GM23338 (cell line): ENCODE data around the gene NHS. TPM values are rescaled to one million over a fixed set of nuclear protein-coding genes. Genes with fewer than 3 reads are reported as not detected.

Experiments
- ATAC-seq: fragments of 200-7000 bp; cut with Tn5 transposase; 3 replicates; pipeline ENCODE4 v1.9.1; 2020
- DNase-seq: peaks from one replicate; pipeline ENCODE4 v3.0.0-alpha.2; 2015; ENCODE audit warnings: low spot score
- H2AFZ ChIP-seq: fragments of 200-600 bp; sonication (generic); 2 replicates; pipeline ENCODE4 v1.8.0; 2016; ENCODE audit warnings: antibody characterized with exemption, mild to moderate bottlenecking, moderate library complexity
- H3F3A ChIP-seq: fragments of 200-600 bp; sonication (generic); replicated peaks from 2 replicates; pipeline ENCODE4 v1.8.0; 2017; ENCODE audit warnings: antibody characterized with exemption, mixed run types, low read depth
- H3K27ac ChIP-seq: fragments of 200-600 bp; sonication (generic); 2 replicates; pipeline ENCODE4 v1.6.1; 2016; ENCODE audit warnings: low read depth
- H3K27me3 ChIP-seq: fragments of 200-600 bp; sonication (generic); 2 replicates; pipeline ENCODE4 v1.8.0; 2016; ENCODE audit warnings: mild to moderate bottlenecking, mixed run types, moderate library complexity; ENCODE audit not compliant: insufficient read depth
- H3K36me3 ChIP-seq: fragments of 200-600 bp; sonication (generic); 2 replicates; pipeline ENCODE4 v1.8.0; 2016; ENCODE audit warnings: mild to moderate bottlenecking; ENCODE audit not compliant: insufficient read depth
- H3K4me1 ChIP-seq: fragments of 200-600 bp; sonication (generic); 2 replicates; pipeline ENCODE4 v1.8.0; 2016; ENCODE audit warnings: mild to moderate bottlenecking, moderate library complexity; ENCODE audit not compliant: insufficient read depth
- H3K4me2 ChIP-seq: fragments of 200-600 bp; sonication (generic); 2 replicates; pipeline ENCODE4 v1.7.1; 2017; ENCODE audit warnings: mixed run types
- H3K4me3 ChIP-seq: fragments of 200-600 bp; sonication (generic); 2 replicates; pipeline ENCODE4 v1.6.1; 2016; ENCODE audit warnings: mixed run types
- H3K79me2 ChIP-seq: fragments of 200-600 bp; sonication (generic); replicated peaks from 2 replicates; pipeline ENCODE4 v1.8.0; 2017; ENCODE audit warnings: mild to moderate bottlenecking; ENCODE audit not compliant: insufficient read depth
- H3K9me2 ChIP-seq: fragments of 200-600 bp; sonication (generic); 2 replicates; pipeline ENCODE4 v1.8.0; 2017; ENCODE audit not compliant: insufficient read depth
- H4K20me1 ChIP-seq: fragments of 200-600 bp; sonication (generic); replicated peaks from 2 replicates; pipeline ENCODE4 v1.8.0; 2017; ENCODE audit warnings: mild to moderate bottlenecking; ENCODE audit not compliant: insufficient read depth
- H3K27ac Mint-ChIP-seq: 2 replicates; pipeline ENCODE4 v1.8.0; 2020; ENCODE audit warnings: inconsistent platforms, mild to moderate bottlenecking, moderate library complexity, mixed read lengths
- H3K27me3 Mint-ChIP-seq: 3 replicates; pipeline ENCODE4 v1.8.0; 2022; ENCODE audit warnings: low read depth, mild to moderate bottlenecking, moderate library complexity, mixed read lengths, inconsistent platforms; ENCODE audit not compliant: insufficient read depth, poor library complexity
- H3K36me3 Mint-ChIP-seq: 3 replicates; pipeline ENCODE4 v1.8.0; 2021; ENCODE audit warnings: low read depth, mild to moderate bottlenecking, inconsistent platforms, moderate library complexity, mixed read lengths
- H3K4me1 Mint-ChIP-seq: 3 replicates; pipeline ENCODE4 v1.8.0; 2020; ENCODE audit warnings: mild to moderate bottlenecking, inconsistent platforms, mixed read lengths
- H3K4me3 Mint-ChIP-seq: 3 replicates; pipeline ENCODE4 v1.8.0; 2021; ENCODE audit warnings: moderate library complexity, mild to moderate bottlenecking, inconsistent platforms, mixed read lengths
- H3K9me3 Mint-ChIP-seq: 3 replicates; pipeline ENCODE4 v1.8.0; 2020; ENCODE audit warnings: moderate library complexity, mild to moderate bottlenecking, inconsistent platforms, mixed read lengths
- CREB1 ChIP-seq: fragments of 250-450 bp; sonication (Bioruptor Pico); IDR thresholded peaks from 2 replicates; pipeline ENCODE4 v1.5.0; 2020; ENCODE audit warnings: low read depth, mild to moderate bottlenecking, moderate library complexity
- CTCF ChIP-seq, 2 experiments: fragments of 200-600 bp in 1 of 2; sonication (generic) in 1 of 2; conservative IDR thresholded peaks; 2 replicates each; pipeline versions ENCODE4 v1.5.1 to v1.6.1; 2016 to 2017; ENCODE audit warnings: antibody characterized with exemption in 2 of 2, low read depth in 2 of 2, mild to moderate bottlenecking in 2 of 2, moderate library complexity in 1 of 2
- ETS1 ChIP-seq: IDR thresholded peaks from 2 replicates; pipeline ENCODE4 v1.6.1; 2016; ENCODE audit warnings: antibody characterized with exemption
- EZH2 ChIP-seq: fragments of 200-600 bp; sonication (generic); IDR thresholded peaks from one replicate; pipeline ENCODE4 v1.8.0; 2017; ENCODE audit warnings: antibody characterized with exemption, mild to moderate bottlenecking, low read depth; ENCODE audit not compliant: unreplicated experiment
- EZH2phosphoT487 ChIP-seq: fragments of 200-600 bp; sonication (generic); IDR thresholded peaks from one replicate; pipeline ENCODE4 v1.8.1; 2018; ENCODE audit warnings: antibody characterized with exemption; ENCODE audit not compliant: unreplicated experiment
- JUNB ChIP-seq: IDR thresholded peaks from one replicate; pipeline ENCODE4 v1.6.1; 2016; ENCODE audit warnings: antibody characterized with exemption; ENCODE audit not compliant: unreplicated experiment
- NANOG ChIP-seq: IDR thresholded peaks from 2 replicates; pipeline ENCODE4 v1.6.1; 2016; ENCODE audit warnings: antibody characterized with exemption, borderline replicate concordance
- POLR2AphosphoS5 ChIP-seq: IDR thresholded peaks from 2 replicates; pipeline ENCODE4 v1.6.1; 2016; ENCODE audit warnings: antibody characterized with exemption, low read depth
- REST ChIP-seq: IDR thresholded peaks from one replicate; pipeline ENCODE4 v1.6.1; 2018; ENCODE audit warnings: antibody characterized with exemption; ENCODE audit not compliant: unreplicated experiment
- STAT1 ChIP-seq: IDR thresholded peaks from one replicate; pipeline ENCODE4 v1.6.1; 2016; ENCODE audit warnings: antibody characterized with exemption; ENCODE audit not compliant: unreplicated experiment
- ZNF331 ChIP-seq: fragments of 250-450 bp; sonication (Bioruptor Pico); IDR thresholded peaks from 2 replicates; pipeline ENCODE4 v1.5.0; 2020; ENCODE audit warnings: low read depth, mild to moderate bottlenecking, moderate library complexity
- ZNF462 ChIP-seq: fragments of 250-450 bp; sonication (Bioruptor Pico); IDR thresholded peaks from 2 replicates; pipeline ENCODE4 v1.5.0; 2020; ENCODE audit warnings: mild to moderate bottlenecking, moderate library complexity
- polyA plus RNA-seq: library from polyadenylated mRNA; unstranded; fragments of >200 nt; fragmentation: Nextera tagmentation; extraction: Ambion mirVana; gene quantifications from 2 replicates; pipeline ENCODE4 v1.2.1, GENCODE V29; 2016
- total RNA-seq: library from RNA; depleted of rRNA; stranded (reverse); fragments of >200 nt; shearing (Covaris generic); gene quantifications from 2 replicates; pipeline ENCODE4 v1.2.3, GENCODE V29; 2014

NHS gene
- total and polyA plus RNA-seq, 2 experiments from 2014 or later: 1.8 to 8.2 TPM

- no peak for TF ChIP-seq ZNF462
Measured at GRCh38 chrX:17592117-17592516, 217.1 kb downstream of the NHS start (continued).

GRCh38 chrX:17594693-17595092, 219.7 kb downstream of the NHS start:
- Histone ChIP-seq H3K36me3 (no peaks in the 10 kb centered on the region), H3K79me2 (no peaks in the 10 kb centered on the region), H3K4me2 (no peak overlapping the region), H3F3A (no peaks in the 10 kb centered on the region), H3K4me1 (no peaks in the 10 kb centered on the region), H3K4me3 (no peak overlapping the region), H3K27ac (no peak overlapping the region), H2AFZ (no peak overlapping the region), H3K9me2 (no peaks in the 10 kb centered on the region), H4K20me1 (no peaks in the 10 kb centered on the region), H3K27me3 (no peaks in the 10 kb centered on the region)
- no peaks in the 10 kb centered on the region for H3K36me3 Mint-ChIP-seq
- H3K27ac Mint-ChIP-seq: no peak overlapping the region
- H3K27me3 Mint-ChIP-seq: no peaks in the 10 kb centered on the region
- ATAC-seq: no peak
- no peak for DNase-seq
- no peaks in the 10 kb centered on the region for H3K9me3 Mint-ChIP-seq
- peaks cover 3% of the 10 kb centered on the region; the same call in 2 of the 3 replicates for H3K4me1 Mint-ChIP-seq
- H3K4me3 Mint-ChIP-seq: no peak overlapping the region
- TF ChIP-seq POLR2AphosphoS5: no peak
- no peak for TF ChIP-seq CREB1
- no peak for TF ChIP-seq ZNF331 (CRISPR knock-in tag)
- no peak for TF ChIP-seq REST
- no peak for TF ChIP-seq JUNB
- no peak for TF ChIP-seq EZH2phosphoT487
- TF ChIP-seq NANOG: no peak
- no peak for TF ChIP-seq STAT1
- no peak for TF ChIP-seq CTCF (conservative IDR thresholded peaks at IDR 0.05; ENCODE audit: low read depth in 2 of 2)
- no peak for TF ChIP-seq ETS1
- TF ChIP-seq EZH2: no peak
